ENCODE measurements around the gene PPP1R14D. TPM values are rescaled to one million over a fixed set of nuclear protein-coding genes. Genes with fewer than 3 reads are reported as not detected.

Gene PPP1R14D
- polyA plus RNA-seq, 3 donors = not detected

GRCh38 chr15:40855706-40856234 is 27.3 kb upstream of the PPP1R14D start:
- WGBS (ENCODE audit: insufficient coverage) = 100% methylated on average over 7 of the region's 13 CpGs

GRCh38 chr15:40854161-40854560 is 25.7 kb upstream of the PPP1R14D start:
- peaks cover 3 to 7% (median 4%) of the 10 kb centered on the region in 3 donors for H3K27me3 Mint-ChIP-seq (ENCODE audit: low read depth in 3 of 3)
- Histone ChIP-seq H3K36me3 (replicated peaks in 1 of 2; ENCODE audit: control insufficient read depth in 1 of 2, insufficient read depth in 2 of 2, low read length in 2 of 2) (peaks cover 42 to 58% of the 10 kb centered on the region in 2 donors), H2AFZ (ENCODE audit: insufficient read depth, low read depth, low read length, poor library complexity, severe bottlenecking) (no peak overlapping the region), H3K79me2 (ENCODE audit: insufficient read depth, low read length) (no peaks in the 10 kb centered on the region), H3K27ac (ENCODE audit: low read depth in 1 of 2, low read length in 2 of 2) (no peak overlapping the region), H3K4me2 (replicated peaks; ENCODE audit: extremely low read depth, low read length, poor library complexity, severe bottlenecking) (no peak overlapping the region), H3K4me3 (replicated peaks in 1 of 3; ENCODE audit: low read depth in 2 of 3, low read length in 3 of 3) (no peak overlapping the region), H3K9ac (ENCODE audit: insufficient read depth, low read length, poor library complexity, severe bottlenecking) (no peak overlapping the region), H3K9me3 (replicated peaks in 1 of 2; ENCODE audit: control insufficient read depth in 1 of 2, insufficient read depth in 1 of 2, low read length in 2 of 2) (no peaks in the 10 kb centered on the region), H3K4me1 (ENCODE audit: control insufficient read depth in 1 of 2, insufficient read depth in 2 of 2, low read length in 2 of 2) (peaks cover 18 to 24% of the 10 kb centered on the region in 2 donors), H4K20me1 (ENCODE audit: insufficient read depth, low read length) (peaks cover 15% of the 10 kb centered on the region), H3K27me3 (ENCODE audit: control insufficient read depth in 2 of 2, insufficient read depth in 2 of 2, low read length in 2 of 2) (no peaks in the 10 kb centered on the region)
- TF ChIP-seq, protein P1, sequence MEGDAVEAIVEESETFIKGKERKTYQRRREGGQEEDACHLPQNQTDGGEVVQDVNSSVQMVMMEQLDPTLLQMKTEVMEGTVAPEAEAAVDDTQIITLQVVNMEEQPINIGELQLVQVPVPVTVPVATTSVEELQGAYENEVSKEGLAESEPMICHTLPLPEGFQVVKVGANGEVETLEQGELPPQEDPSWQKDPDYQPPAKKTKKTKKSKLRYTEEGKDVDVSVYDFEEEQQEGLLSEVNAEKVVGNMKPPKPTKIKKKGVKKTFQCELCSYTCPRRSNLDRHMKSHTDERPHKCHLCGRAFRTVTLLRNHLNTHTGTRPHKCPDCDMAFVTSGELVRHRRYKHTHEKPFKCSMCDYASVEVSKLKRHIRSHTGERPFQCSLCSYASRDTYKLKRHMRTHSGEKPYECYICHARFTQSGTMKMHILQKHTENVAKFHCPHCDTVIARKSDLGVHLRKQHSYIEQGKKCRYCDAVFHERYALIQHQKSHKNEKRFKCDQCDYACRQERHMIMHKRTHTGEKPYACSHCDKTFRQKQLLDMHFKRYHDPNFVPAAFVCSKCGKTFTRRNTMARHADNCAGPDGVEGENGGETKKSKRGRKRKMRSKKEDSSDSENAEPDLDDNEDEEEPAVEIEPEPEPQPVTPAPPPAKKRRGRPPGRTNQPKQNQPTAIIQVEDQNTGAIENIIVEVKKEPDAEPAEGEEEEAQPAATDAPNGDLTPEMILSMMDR (IDR thresholded peaks at IDR 0.05) = no peak
- peaks cover 0 to 3% (median 0%) of the 10 kb centered on the region in 7 donors for H3K9me3 Mint-ChIP-seq
- peaks cover 20% of the 10 kb centered on the region for H3K4me1 Mint-ChIP-seq
- H3K4me3 Mint-ChIP-seq = no peak overlapping the region
- H3K27ac Mint-ChIP-seq = no peak overlapping the region
- intact Hi-C loops (cut with micrococcal nuclease) = no loop called here
- WGBS (ENCODE audit: insufficient coverage) = 82% methylated on average over 4 of the region's 10 CpGs
- DNase-seq = no peak
- peaks cover 55 to 81% of the 10 kb centered on the region in 2 donors for H3K36me3 Mint-ChIP-seq

More at GRCh38 chr15:40855706-40856234, 27.3 kb upstream of the PPP1R14D start:
- peaks cover 31 to 40% of the 10 kb centered on the region in 2 donors for H3K4me1 ChIP-seq (ENCODE audit: control insufficient read depth in 1 of 2, insufficient read depth in 2 of 2, low read length in 2 of 2)
- H3K9ac ChIP-seq (ENCODE audit: insufficient read depth, low read length, poor library complexity, severe bottlenecking) = no peak overlapping the region
- Mint-ChIP-seq H3K36me3 (peaks cover 42 to 72% of the 10 kb centered on the region in 2 donors), H3K27me3 (ENCODE audit: low read depth in 3 of 3) (peaks cover 2 to 7% (median 4%) of the 10 kb centered on the region in 3 donors), H3K9me3 (peaks cover 0 to 3% (median 0%) of the 10 kb centered on the region in 7 donors), H3K4me1 (peaks cover 33% of the 10 kb centered on the region), H3K27ac (peak overlapping the region in 1 of 7 donors; percentile 43), H3K4me3 (no peak overlapping the region)
- no peak overlapping the region for H3K4me2 ChIP-seq (replicated peaks; ENCODE audit: extremely low read depth, low read length, poor library complexity, severe bottlenecking)
- H3K27me3 ChIP-seq (ENCODE audit: control insufficient read depth in 2 of 2, insufficient read depth in 2 of 2, low read length in 2 of 2) = no peaks in the 10 kb centered on the region
- intact Hi-C loops (cut with micrococcal nuclease) = loop anchor here in 1 of 2 donors (2.0 kb wide), 1 partner anchor 167 kb away; no protein-coding TSS in a partner anchor
- no peak overlapping the region for H3K27ac ChIP-seq (ENCODE audit: low read depth in 1 of 2, low read length in 2 of 2)
- H4K20me1 ChIP-seq (ENCODE audit: insufficient read depth, low read length) = peaks cover 12% of the 10 kb centered on the region
- no peak for DNase-seq
- H2AFZ ChIP-seq (ENCODE audit: insufficient read depth, low read depth, low read length, poor library complexity, severe bottlenecking) = no peak overlapping the region
- TF ChIP-seq, protein P1 (IDR thresholded peaks at IDR 0.05) = no peak
- no peaks in the 10 kb centered on the region for H3K79me2 ChIP-seq (ENCODE audit: insufficient read depth, low read length)
- no peaks in the 10 kb centered on the region for H3K9me3 ChIP-seq (replicated peaks in 1 of 2; ENCODE audit: control insufficient read depth in 1 of 2, insufficient read depth in 1 of 2, low read length in 2 of 2)
- peaks cover 38 to 53% of the 10 kb centered on the region in 2 donors for H3K36me3 ChIP-seq (replicated peaks in 1 of 2; ENCODE audit: control insufficient read depth in 1 of 2, insufficient read depth in 2 of 2, low read length in 2 of 2)
- H3K4me3 ChIP-seq (replicated peaks in 1 of 3; ENCODE audit: low read depth in 2 of 3, low read length in 3 of 3) = no peak overlapping the region
